GM19035 (cell line): ENCODE results near the gene FAM25A.
"Not testable (repeated sequence)": the region's sequence is repeated elsewhere in the genome, so short reads cannot be mapped to it uniquely, and the experiment has no call there.

Experiments
- ATAC-seq: cut with Tn5 transposase; IDR thresholded peaks from one replicate; pipeline ENCODE4 v1.9.1; 2021; ENCODE audit not compliant: unreplicated experiment

The FAM25A gene

GRCh38 chr10:87009134-87009696 lies 10.9 kb upstream of the FAM25A start:
- ATAC-seq, result not testable (repeated sequence)

- not testable (repeated sequence) for ATAC-seq
Measured at GRCh38 chr10:87013528-87013927, 6.6 kb upstream of the FAM25A start.

- not testable (repeated sequence) for ATAC-seq
Measured at GRCh38 chr10:87014986-87015716, 4.9 kb upstream of the FAM25A start.

- ATAC-seq, result not testable (repeated sequence)
Measured at GRCh38 chr10:87018127-87018526, 2.0 kb upstream of the FAM25A start.

GRCh38 chr10:87019066-87019465 lies 1.0 kb upstream of the FAM25A start:
- ATAC-seq, result not testable (repeated sequence)

GRCh38 chr10:87019504-87019903 lies 590 bp upstream of the FAM25A start:
- not testable (repeated sequence) for ATAC-seq

- not testable (repeated sequence) for ATAC-seq
Measured at GRCh38 chr10:87025285-87025958, 5.3 kb downstream of the FAM25A start.

- ATAC-seq, result not testable (repeated sequence)
Measured at GRCh38 chr10:87026747-87027508, 6.8 kb downstream of the FAM25A start.

GRCh38 chr10:87030419-87030818 lies 10.3 kb downstream of the FAM25A start:
- ATAC-seq, result not testable (repeated sequence)

GRCh38 chr10:87030912-87031635 lies 11.0 kb downstream of the FAM25A start:
- ATAC-seq, result no peak

GRCh38 chr10:87036623-87037022 lies 16.5 kb downstream of the FAM25A start:
- ATAC-seq, result no peak

GRCh38 chr10:87038286-87038717 lies 18.2 kb downstream of the FAM25A start:
- no peak for ATAC-seq

- ATAC-seq, result no peak
Measured at GRCh38 chr10:87038786-87039185, 18.7 kb downstream of the FAM25A start.

- not testable (repeated sequence) for ATAC-seq
Measured at GRCh38 chr10:87043579-87043978, 23.5 kb downstream of the FAM25A start.

- ATAC-seq, result no peak
Measured at GRCh38 chr10:87045434-87045938, 25.4 kb downstream of the FAM25A start.

- ATAC-seq, result no peak
Measured at GRCh38 chr10:87053111-87053510, 33.0 kb downstream of the FAM25A start.

- ATAC-seq, result no peak
Measured at GRCh38 chr10:87053577-87054181, 33.6 kb downstream of the FAM25A start.

- no peak for ATAC-seq
Measured at GRCh38 chr10:87054373-87055295, 34.5 kb downstream of the FAM25A start.

- no peak for ATAC-seq
Measured at GRCh38 chr10:87058171-87058570, 38.1 kb downstream of the FAM25A start.
